Neural cell (in vitro differentiated cells): Measurements from ENCODE around the gene RNF157. TPM values are rescaled to one million over a fixed set of nuclear protein-coding genes. Genes with fewer than 3 reads are reported as not detected.

Experiments used
- H2AFZ ChIP-seq: fragments of 200-600, 300-800 bp; sonication (generic), shearing (Covaris generic); 2 replicates; pipeline ENCODE4 v1.6.0; 2014; ENCODE audit warnings: low read depth, mild to moderate bottlenecking, antibody characterized with exemption, low read length, moderate library complexity
- H3F3A ChIP-seq: fragments of 200-600 bp; shearing (Covaris generic); 2 replicates; pipeline ENCODE4 v1.6.1; 2016; ENCODE audit warnings: mild to moderate bottlenecking, moderate library complexity, mixed read lengths, antibody characterized with exemption, low read length; ENCODE audit not compliant: insufficient read depth, poor library complexity, severe bottlenecking
- H3K27ac ChIP-seq: fragments of 200-600, 300-800 bp; sonication (generic), shearing (Covaris generic); 2 replicates; pipeline ENCODE4 v1.5.1; 2014; ENCODE audit warnings: mild to moderate bottlenecking, low read length, moderate library complexity
- H3K27me3 ChIP-seq: fragments of 300-800, 200-600 bp; sonication (generic), shearing (Covaris generic); 2 replicates; pipeline ENCODE4 v1.6.0; 2014; ENCODE audit warnings: mild to moderate bottlenecking, low read depth, low read length, moderate library complexity; ENCODE audit not compliant: insufficient read depth
- H3K36me3 ChIP-seq: fragments of 300-800, 200-600 bp; sonication (generic), shearing (Covaris generic); 2 replicates; pipeline ENCODE4 v1.5.1; 2014; ENCODE audit warnings: mild to moderate bottlenecking, antibody characterized with exemption, low read length, moderate library complexity; ENCODE audit not compliant: insufficient read depth
- H3K4me2 ChIP-seq: fragments of 300-800, 200-600 bp; sonication (generic), shearing (Covaris generic); 2 replicates; pipeline ENCODE4 v1.6.0; 2014; ENCODE audit warnings: mild to moderate bottlenecking, low read length
- H3K4me3 ChIP-seq: fragments of 300-800, 200-600 bp; sonication (generic), shearing (Covaris generic); 2 replicates; pipeline ENCODE4 v1.5.1; 2014; ENCODE audit warnings: mild to moderate bottlenecking, low read length, moderate library complexity
- H3K79me2 ChIP-seq: fragments of 200-600 bp; shearing (Covaris generic); replicated peaks from 2 replicates; pipeline ENCODE4 v1.6.0; 2014; ENCODE audit warnings: mild to moderate bottlenecking, low read length, moderate library complexity; ENCODE audit not compliant: insufficient read depth
- H3K9ac ChIP-seq: fragments of 300-800, 200-600 bp; sonication (generic), shearing (Covaris generic); 2 replicates; pipeline ENCODE4 v1.6.1; 2016; ENCODE audit warnings: mild to moderate bottlenecking, low read length, mixed read lengths
- H3K9me2 ChIP-seq: fragments of 200-600 bp; shearing (Covaris generic); 2 replicates; pipeline ENCODE4 v1.6.1; 2016; ENCODE audit warnings: mild to moderate bottlenecking, low read length, mixed read lengths; ENCODE audit not compliant: insufficient read depth
- H3K9me3 ChIP-seq: fragments of 200-600, 300-800 bp; sonication (generic), shearing (Covaris generic); 2 replicates; pipeline ENCODE4 v1.6.1; 2016; ENCODE audit warnings: mild to moderate bottlenecking, mixed run types, low read length, moderate library complexity, mixed read lengths
- H4K20me1 ChIP-seq: fragments of 200-600 bp; shearing (Covaris generic); 2 replicates; pipeline ENCODE4 v1.6.1; 2016; ENCODE audit warnings: mild to moderate bottlenecking, mixed run types; ENCODE audit not compliant: insufficient read depth
- EP300 ChIP-seq: fragments of 450-650 bp; conservative IDR thresholded peaks from 2 replicates; pipeline ENCODE4 v1.6.1; 2014; ENCODE audit warnings: antibody characterized with exemption, mild to moderate bottlenecking, moderate library complexity; ENCODE audit not compliant: poor library complexity, severe bottlenecking
- EZH2 ChIP-seq: fragments of 200-600, 300-800 bp; shearing (Covaris generic), sonication (generic); IDR thresholded peaks from 2 replicates; pipeline ENCODE4 v1.6.1; 2014; ENCODE audit warnings: antibody characterized with exemption, low read length, borderline replicate concordance, mild to moderate bottlenecking; ENCODE audit not compliant: insufficient read depth, poor library complexity, severe bottlenecking
- MXI1 ChIP-seq: fragments of 450-650 bp; conservative IDR thresholded peaks from 2 replicates; pipeline ENCODE4 v1.6.1; 2014; ENCODE audit warnings: antibody characterized with exemption, mild to moderate bottlenecking; ENCODE audit not compliant: poor library complexity, severe bottlenecking
- POLR2AphosphoS5 ChIP-seq: IDR thresholded peaks from 2 replicates; pipeline ENCODE4 v1.6.1; 2012
- RAD21 ChIP-seq: fragments of 450-650 bp; conservative IDR thresholded peaks from 2 replicates; pipeline ENCODE4 v1.6.1; 2014; ENCODE audit warnings: antibody characterized with exemption, mild to moderate bottlenecking, moderate library complexity
- SMC3 ChIP-seq: fragments of 450-650 bp; conservative IDR thresholded peaks from 2 replicates; pipeline ENCODE4 v1.6.1; 2014; ENCODE audit warnings: antibody characterized with exemption, mild to moderate bottlenecking, moderate library complexity; ENCODE audit not compliant: poor library complexity
- TAF1 ChIP-seq: IDR thresholded peaks from 2 replicates; pipeline ENCODE4 v1.6.1; 2012; ENCODE audit warnings: low read depth
- polyA plus RNA-seq: library from polyadenylated mRNA; depleted of rRNA; stranded (reverse); fragments of >200 nt; gene quantifications from 2 replicates; pipeline ENCODE4 v1.2.3, GENCODE V29; 2014
- TF ChIP-seq, protein P1 (sequence below): fragments of 450-650 bp; IDR thresholded peaks from 2 replicates; pipeline ENCODE4 v1.5.1; 2014; ENCODE audit warnings: antibody characterized with exemption, mild to moderate bottlenecking, moderate library complexity; ENCODE audit not compliant: poor library complexity, severe bottlenecking
- TF ChIP-seq, protein P2 (sequence below): IDR thresholded peaks from 2 replicates; pipeline ENCODE4 v1.6.1; 2012; ENCODE audit warnings: borderline replicate concordance

Gene RNF157
- polyA plus RNA-seq, 1 donor from 2014 or later: 15.9 TPM

DNA sequence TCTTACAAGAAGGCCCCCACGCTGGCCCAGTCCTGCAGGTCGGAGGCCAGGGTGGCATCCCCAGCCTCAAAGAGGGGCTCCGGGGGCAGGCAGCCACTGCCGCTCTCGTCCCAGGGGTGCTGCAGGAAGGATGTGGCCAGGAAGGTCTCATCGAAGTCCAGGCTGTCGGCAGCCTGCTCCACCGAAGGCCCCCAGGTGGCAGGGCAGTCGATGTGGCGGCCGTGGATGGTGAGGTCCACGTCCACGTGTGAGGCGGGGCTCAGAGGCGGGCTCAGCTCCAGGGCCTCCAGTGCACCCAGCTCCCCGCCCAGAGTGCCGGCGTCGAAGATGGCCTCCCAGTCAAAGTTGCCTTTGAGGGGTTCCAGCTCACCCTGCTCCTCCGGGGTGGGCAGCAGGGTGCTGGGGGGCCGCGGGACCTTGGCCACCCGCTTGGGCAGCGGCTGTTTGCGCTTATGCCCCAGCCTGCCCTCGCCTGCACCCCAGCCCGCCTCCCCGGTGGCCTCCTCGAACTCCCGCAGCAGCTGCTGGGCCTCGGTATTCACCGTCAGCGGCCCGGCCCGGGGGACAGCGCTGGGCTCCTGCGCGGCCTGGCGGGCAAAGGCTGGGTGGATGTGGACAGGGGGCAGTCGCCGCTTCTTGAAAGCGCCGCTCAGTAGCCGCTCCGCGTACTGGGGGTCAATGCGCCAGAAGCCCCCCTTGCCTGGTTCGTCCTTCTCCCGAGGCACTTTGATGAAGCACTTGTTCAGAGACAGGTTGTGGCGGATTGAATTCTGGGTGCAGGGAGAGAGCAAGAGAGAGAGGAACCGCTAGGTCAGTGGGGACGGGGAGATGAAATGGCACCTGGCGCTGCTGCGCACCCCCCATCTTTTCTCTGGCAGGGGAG is 102.7 kb downstream of the RNF157 start:
- H3K4me3 ChIP-seq: peak overlapping the region; percentile 48
- H3K9ac ChIP-seq: peak overlapping the region; percentile 56
- TF ChIP-seq TAF1: peak; percentile 16
- no peak for TF ChIP-seq EZH2
- TF ChIP-seq, protein P1, sequence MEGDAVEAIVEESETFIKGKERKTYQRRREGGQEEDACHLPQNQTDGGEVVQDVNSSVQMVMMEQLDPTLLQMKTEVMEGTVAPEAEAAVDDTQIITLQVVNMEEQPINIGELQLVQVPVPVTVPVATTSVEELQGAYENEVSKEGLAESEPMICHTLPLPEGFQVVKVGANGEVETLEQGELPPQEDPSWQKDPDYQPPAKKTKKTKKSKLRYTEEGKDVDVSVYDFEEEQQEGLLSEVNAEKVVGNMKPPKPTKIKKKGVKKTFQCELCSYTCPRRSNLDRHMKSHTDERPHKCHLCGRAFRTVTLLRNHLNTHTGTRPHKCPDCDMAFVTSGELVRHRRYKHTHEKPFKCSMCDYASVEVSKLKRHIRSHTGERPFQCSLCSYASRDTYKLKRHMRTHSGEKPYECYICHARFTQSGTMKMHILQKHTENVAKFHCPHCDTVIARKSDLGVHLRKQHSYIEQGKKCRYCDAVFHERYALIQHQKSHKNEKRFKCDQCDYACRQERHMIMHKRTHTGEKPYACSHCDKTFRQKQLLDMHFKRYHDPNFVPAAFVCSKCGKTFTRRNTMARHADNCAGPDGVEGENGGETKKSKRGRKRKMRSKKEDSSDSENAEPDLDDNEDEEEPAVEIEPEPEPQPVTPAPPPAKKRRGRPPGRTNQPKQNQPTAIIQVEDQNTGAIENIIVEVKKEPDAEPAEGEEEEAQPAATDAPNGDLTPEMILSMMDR: no peak
- TF ChIP-seq POLR2AphosphoS5: peak; percentile 23
- TF ChIP-seq, protein P2, sequence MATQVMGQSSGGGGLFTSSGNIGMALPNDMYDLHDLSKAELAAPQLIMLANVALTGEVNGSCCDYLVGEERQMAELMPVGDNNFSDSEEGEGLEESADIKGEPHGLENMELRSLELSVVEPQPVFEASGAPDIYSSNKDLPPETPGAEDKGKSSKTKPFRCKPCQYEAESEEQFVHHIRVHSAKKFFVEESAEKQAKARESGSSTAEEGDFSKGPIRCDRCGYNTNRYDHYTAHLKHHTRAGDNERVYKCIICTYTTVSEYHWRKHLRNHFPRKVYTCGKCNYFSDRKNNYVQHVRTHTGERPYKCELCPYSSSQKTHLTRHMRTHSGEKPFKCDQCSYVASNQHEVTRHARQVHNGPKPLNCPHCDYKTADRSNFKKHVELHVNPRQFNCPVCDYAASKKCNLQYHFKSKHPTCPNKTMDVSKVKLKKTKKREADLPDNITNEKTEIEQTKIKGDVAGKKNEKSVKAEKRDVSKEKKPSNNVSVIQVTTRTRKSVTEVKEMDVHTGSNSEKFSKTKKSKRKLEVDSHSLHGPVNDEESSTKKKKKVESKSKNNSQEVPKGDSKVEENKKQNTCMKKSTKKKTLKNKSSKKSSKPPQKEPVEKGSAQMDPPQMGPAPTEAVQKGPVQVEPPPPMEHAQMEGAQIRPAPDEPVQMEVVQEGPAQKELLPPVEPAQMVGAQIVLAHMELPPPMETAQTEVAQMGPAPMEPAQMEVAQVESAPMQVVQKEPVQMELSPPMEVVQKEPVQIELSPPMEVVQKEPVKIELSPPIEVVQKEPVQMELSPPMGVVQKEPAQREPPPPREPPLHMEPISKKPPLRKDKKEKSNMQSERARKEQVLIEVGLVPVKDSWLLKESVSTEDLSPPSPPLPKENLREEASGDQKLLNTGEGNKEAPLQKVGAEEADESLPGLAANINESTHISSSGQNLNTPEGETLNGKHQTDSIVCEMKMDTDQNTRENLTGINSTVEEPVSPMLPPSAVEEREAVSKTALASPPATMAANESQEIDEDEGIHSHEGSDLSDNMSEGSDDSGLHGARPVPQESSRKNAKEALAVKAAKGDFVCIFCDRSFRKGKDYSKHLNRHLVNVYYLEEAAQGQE: no peak
- TF ChIP-seq SMC3: no peak
- no peak for TF ChIP-seq EP300
- no peak for TF ChIP-seq MXI1
- no peak for TF ChIP-seq RAD21
- no peak overlapping the region for H3K4me2 ChIP-seq
- peaks cover 18% of the 10 kb centered on the region for H3K27me3 ChIP-seq
- no peak overlapping the region for H2AFZ ChIP-seq
- H3K9me2 ChIP-seq: no peaks in the 10 kb centered on the region
- no peaks in the 10 kb centered on the region for H3K79me2 ChIP-seq
- H3F3A ChIP-seq: no peaks in the 10 kb centered on the region
- H3K9me3 ChIP-seq: no peaks in the 10 kb centered on the region
- no peaks in the 10 kb centered on the region for H3K36me3 ChIP-seq
- no peaks in the 10 kb centered on the region for H4K20me1 ChIP-seq
- peak overlapping the region; percentile 19 for H3K27ac ChIP-seq

DNA sequence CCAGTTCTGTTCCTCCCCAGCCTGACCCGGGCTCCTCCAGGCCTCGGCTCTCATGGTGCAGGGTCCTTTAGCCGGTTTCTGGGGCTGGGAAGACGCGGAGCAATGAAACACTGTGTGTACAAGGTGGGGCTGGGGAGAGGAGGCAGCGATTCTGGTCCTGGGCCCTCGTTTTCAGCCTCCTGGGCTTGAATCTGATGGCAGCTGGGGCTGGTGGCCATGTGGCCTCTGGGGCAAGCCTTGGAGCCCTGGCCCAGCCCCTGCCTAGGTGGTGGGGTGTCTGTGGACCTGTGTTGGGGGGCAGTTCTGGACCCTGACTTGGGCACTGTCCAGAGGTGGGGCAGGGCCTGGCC is 103.3 kb downstream of the RNF157 start:
- peaks cover 18% of the 10 kb centered on the region for H3K27me3 ChIP-seq
- TF ChIP-seq EZH2 (no peak), MXI1 (no peak), EP300 (no peak), RAD21 (no peak), POLR2AphosphoS5 (no peak), TAF1 (no peak), SMC3 (no peak)
- TF ChIP-seq, protein P1: no peak
- TF ChIP-seq, protein P2: no peak
- H3K36me3 ChIP-seq: no peaks in the 10 kb centered on the region
- H3K9me2 ChIP-seq: no peaks in the 10 kb centered on the region
- no peak overlapping the region for H3K27ac ChIP-seq
- H3K9ac ChIP-seq: no peak overlapping the region
- no peaks in the 10 kb centered on the region for H4K20me1 ChIP-seq
- H3K9me3 ChIP-seq: no peaks in the 10 kb centered on the region
- no peak overlapping the region for H3K4me2 ChIP-seq
- no peaks in the 10 kb centered on the region for H3F3A ChIP-seq
- H3K79me2 ChIP-seq: no peaks in the 10 kb centered on the region
- H3K4me3 ChIP-seq: no peak overlapping the region
- H2AFZ ChIP-seq: no peak overlapping the region
